ENCODE measurements around the gene BTF3L4.
"Not testable (repeated sequence)": the region's sequence is repeated elsewhere in the genome, so short reads cannot be mapped to it uniquely, and the experiment has no call there.

Gene BTF3L4

GRCh38 chr1:52080014-52080415 is 23.9 kb downstream of the BTF3L4 start:
- no peaks in the 10 kb centered on the region for H3K9me2 ChIP-seq (ENCODE audit: low read depth, low read length)
- H3K27me3 ChIP-seq (ENCODE audit: insufficient read depth, low read length) = no peaks in the 10 kb centered on the region
- no peaks in the 10 kb centered on the region for H3K9me3 ChIP-seq (ENCODE audit: low read length)
- H2AFZ ChIP-seq (ENCODE audit: low read length) = no peak overlapping the region
- H3K27ac ChIP-seq (ENCODE audit: low read depth, low read length, poor library complexity, severe bottlenecking) = no peak overlapping the region
- H3K79me2 ChIP-seq (ENCODE audit: insufficient read depth, low read length) = no peaks in the 10 kb centered on the region
- no peak for TF ChIP-seq EZH2 (IDR thresholded peaks at IDR 0.05; ENCODE audit: borderline replicate concordance, low read length)
- no peak for TF ChIP-seq CTCF (IDR thresholded peaks at IDR 0.05; ENCODE audit: low read length)
- no peak overlapping the region for H3K4me3 ChIP-seq (ENCODE audit: low read depth, low read length, poor library complexity, severe bottlenecking)
- no peak overlapping the region for H3K4me2 ChIP-seq (ENCODE audit: low read length)
- no peaks in the 10 kb centered on the region; the same call in 1 of the 2 replicates for H3F3A ChIP-seq (ENCODE audit: insufficient read depth, low read length)
- H4K20me1 ChIP-seq (ENCODE audit: insufficient read depth, low read length) = no peaks in the 10 kb centered on the region
- H3K9ac ChIP-seq (ENCODE audit: low read length) = no peak overlapping the region
- no peaks in the 10 kb centered on the region for H3K4me1 ChIP-seq (ENCODE audit: insufficient read depth, low read length, severe bottlenecking)
- H3K36me3 ChIP-seq (ENCODE audit: insufficient read depth, low read length) = peaks cover 53% of the 10 kb centered on the region; the same call in 1 of the 2 replicates

- H4K20me1 ChIP-seq (ENCODE audit: insufficient read depth, low read length); H3K9me2 ChIP-seq (ENCODE audit: low read depth, low read length); H2AFZ ChIP-seq (ENCODE audit: low read length); H3F3A ChIP-seq (ENCODE audit: insufficient read depth, low read length); H3K4me2 ChIP-seq (ENCODE audit: low read length); H3K79me2 ChIP-seq (ENCODE audit: insufficient read depth, low read length); H3K9ac ChIP-seq (ENCODE audit: low read length); H3K27me3 ChIP-seq (ENCODE audit: insufficient read depth, low read length); H3K9me3 ChIP-seq (ENCODE audit: low read length); H3K27ac ChIP-seq (ENCODE audit: low read depth, low read length, poor library complexity, severe bottlenecking); H3K4me3 ChIP-seq (ENCODE audit: low read depth, low read length, poor library complexity, severe bottlenecking); H3K4me1 ChIP-seq (ENCODE audit: insufficient read depth, low read length, severe bottlenecking): not testable (repeated sequence)
- peaks cover 65% of the 10 kb centered on the region for H3K36me3 ChIP-seq (ENCODE audit: insufficient read depth, low read length)
These were observed 31.8 kb downstream of the BTF3L4 start for GRCh38 chr1:52087892-52088291.

GRCh38 chr1:52094300-52094699 is 38.2 kb downstream of the BTF3L4 start:
- H3K4me2 ChIP-seq (ENCODE audit: low read length); H3K9me3 ChIP-seq (ENCODE audit: low read length); H3K4me3 ChIP-seq (ENCODE audit: low read depth, low read length, poor library complexity, severe bottlenecking); H3K27me3 ChIP-seq (ENCODE audit: insufficient read depth, low read length); H3K9ac ChIP-seq (ENCODE audit: low read length); H4K20me1 ChIP-seq (ENCODE audit: insufficient read depth, low read length); H3K9me2 ChIP-seq (ENCODE audit: low read depth, low read length); H3F3A ChIP-seq (ENCODE audit: insufficient read depth, low read length); H2AFZ ChIP-seq (ENCODE audit: low read length); H3K27ac ChIP-seq (ENCODE audit: low read depth, low read length, poor library complexity, severe bottlenecking); H3K79me2 ChIP-seq (ENCODE audit: insufficient read depth, low read length); H3K4me1 ChIP-seq (ENCODE audit: insufficient read depth, low read length, severe bottlenecking): not testable (repeated sequence)
- H3K36me3 ChIP-seq (ENCODE audit: insufficient read depth, low read length) = peaks cover 23% of the 10 kb centered on the region

- H4K20me1 ChIP-seq (ENCODE audit: insufficient read depth, low read length) = no peaks in the 10 kb centered on the region
- H3K4me1 ChIP-seq (ENCODE audit: insufficient read depth, low read length, severe bottlenecking) = no peaks in the 10 kb centered on the region
- no peak overlapping the region for H3K9ac ChIP-seq (ENCODE audit: low read length)
- no peaks in the 10 kb centered on the region for H3K9me3 ChIP-seq (ENCODE audit: low read length)
- H3K79me2 ChIP-seq (ENCODE audit: insufficient read depth, low read length) = no peaks in the 10 kb centered on the region
- TF ChIP-seq EZH2 (IDR thresholded peaks at IDR 0.05; ENCODE audit: borderline replicate concordance, low read length) = no peak
- no peak for TF ChIP-seq CTCF (IDR thresholded peaks at IDR 0.05; ENCODE audit: low read length)
- H3K4me2 ChIP-seq (ENCODE audit: low read length) = no peak overlapping the region
- H3F3A ChIP-seq (ENCODE audit: insufficient read depth, low read length) = no peaks in the 10 kb centered on the region
- H3K4me3 ChIP-seq (ENCODE audit: low read depth, low read length, poor library complexity, severe bottlenecking) = no peak overlapping the region
- H3K27me3 ChIP-seq (ENCODE audit: insufficient read depth, low read length) = no peaks in the 10 kb centered on the region
- peaks cover 5% of the 10 kb centered on the region for H3K36me3 ChIP-seq (ENCODE audit: insufficient read depth, low read length)
- no peak overlapping the region for H2AFZ ChIP-seq (ENCODE audit: low read length)
- H3K27ac ChIP-seq (ENCODE audit: low read depth, low read length, poor library complexity, severe bottlenecking) = no peak overlapping the region
- H3K9me2 ChIP-seq (ENCODE audit: low read depth, low read length) = no peaks in the 10 kb centered on the region
These were observed 40.1 kb downstream of the BTF3L4 start for GRCh38 chr1:52096216-52096615.
